Daoy (cell line): ENCODE data around the gene SLCO2B1. TPM values are rescaled to one million over a fixed set of nuclear protein-coding genes. Genes with fewer than 3 reads are reported as not detected.
A peak's percentile ranks its signal among the peaks of the same experiment; 100 is the strongest.

Experiments used
- DNase-seq: peaks from one replicate; pipeline ENCODE4 v3.0.0-alpha.2; 2015; ENCODE audit warnings: low read depth
- total RNA-seq: library from RNA; depleted of rRNA; stranded (reverse); fragments of >200 nt; shearing (Covaris generic); gene quantifications from 2 replicates; pipeline ENCODE4 v1.2.3, GENCODE V29; 2014

Gene SLCO2B1
- total RNA-seq, 1 experiment from 2014 or later = 0.51 TPM

GRCh38 chr11:75219869-75220268 lies 69.0 kb downstream of the SLCO2B1 start:
- no peak for DNase-seq

GRCh38 chr11:75223954-75224643 lies 73.2 kb downstream of the SLCO2B1 start:
- peak; percentile 21 for DNase-seq

GRCh38 chr11:75225794-75226193 lies 74.9 kb downstream of the SLCO2B1 start:
- DNase-seq = no peak

- DNase-seq = no peak
Measured at GRCh38 chr11:75229466-75229865, 78.6 kb downstream of the SLCO2B1 start.

GRCh38 chr11:75230621-75231020 lies 79.7 kb downstream of the SLCO2B1 start:
- no peak for DNase-seq

- DNase-seq = peak; percentile 54
Measured at GRCh38 chr11:75233754-75234172, 82.9 kb downstream of the SLCO2B1 start.

- DNase-seq = peak; percentile 54
Measured at GRCh38 chr11:75236062-75236461, 85.2 kb downstream of the SLCO2B1 start.

- DNase-seq = no peak
Measured at GRCh38 chr11:75237050-75237449, 86.1 kb downstream of the SLCO2B1 start.

GRCh38 chr11:75238595-75239440 lies 87.9 kb downstream of the SLCO2B1 start:
- no peak for DNase-seq

GRCh38 chr11:75239531-75240290 lies 88.8 kb downstream of the SLCO2B1 start:
- DNase-seq = no peak

GRCh38 chr11:75240311-75241035 lies 89.6 kb downstream of the SLCO2B1 start, which contains the start of gene TPBGL:
TPBGL (plus strand) TSS chr11:75240774; CDS start chr11:75241050, 276 bp downstream.
- peak; percentile 54 for DNase-seq

- peak; percentile 94 for DNase-seq
Measured at GRCh38 chr11:75241036-75241905, 90.4 kb downstream of the SLCO2B1 start.

- DNase-seq = no peak
Measured at GRCh38 chr11:75241906-75242644, 91.2 kb downstream of the SLCO2B1 start.

GRCh38 chr11:75242722-75243600 lies 92.1 kb downstream of the SLCO2B1 start:
- no peak for DNase-seq

GRCh38 chr11:75244052-75244814 lies 93.3 kb downstream of the SLCO2B1 start:
- DNase-seq = no peak

- DNase-seq = no peak
Measured at GRCh38 chr11:75245356-75246005, 94.6 kb downstream of the SLCO2B1 start.

GRCh38 chr11:75246006-75246670 lies 95.2 kb downstream of the SLCO2B1 start:
- no peak for DNase-seq
